NCI-H146 (cell line): ENCODE data around the gene WDR90.

ENCODE experiments used
- DNase-seq: peaks from one replicate; lab custom pipeline; 2025; lab: John Stamatoyannopoulos, UW

The WDR90 gene

GRCh38 chr16:660459-661183 is 11.5 kb downstream of the WDR90 start:
- DNase-seq = peak; percentile 31

GRCh38 chr16:661184-661821 is 12.1 kb downstream of the WDR90 start:
- no peak for DNase-seq

- no peak for DNase-seq
Observed at GRCh38 chr16:662095-662494, 12.9 kb downstream of the WDR90 start.

- DNase-seq = no peak
Observed at GRCh38 chr16:662597-662996, 13.4 kb downstream of the WDR90 start.

- no peak for DNase-seq
Observed at GRCh38 chr16:666572-666971, 17.4 kb downstream of the WDR90 start.

GRCh38 chr16:667113-667779 is 18.1 kb downstream of the WDR90 start:
- DNase-seq = no peak

GRCh38 chr16:667780-668518 is 18.8 kb downstream of the WDR90 start, which contains the start of gene RHOT2:
Gene RHOT2, plus strand, starts transcription at chr16:668132. Its CDS starts 68 bp downstream, at chr16:668200.
- DNase-seq = peak; percentile 95

GRCh38 chr16:668519-669171 is 19.5 kb downstream of the WDR90 start:
- peak; percentile 50 for DNase-seq

GRCh38 chr16:669666-670065 is 20.5 kb downstream of the WDR90 start:
- DNase-seq = no peak

- DNase-seq = no peak
Observed at GRCh38 chr16:670485-671352, 21.6 kb downstream of the WDR90 start.

- no peak for DNase-seq
Observed at GRCh38 chr16:671353-672131, 22.4 kb downstream of the WDR90 start.

- no peak for DNase-seq
Observed at GRCh38 chr16:672371-672770, 23.2 kb downstream of the WDR90 start.

- DNase-seq = no peak
Observed at GRCh38 chr16:672851-673250, 23.7 kb downstream of the WDR90 start.

- no peak for DNase-seq
Observed at GRCh38 chr16:673399-673991, 24.3 kb downstream of the WDR90 start.

- no peak for DNase-seq
Observed at GRCh38 chr16:674214-674881, 25.2 kb downstream of the WDR90 start.

GRCh38 chr16:674968-675883 is 26.1 kb downstream of the WDR90 start, which contains the start of gene RHBDL1:
Gene RHBDL1, plus strand, starts transcription at chr16:675671. Its CDS starts 120 bp downstream, at chr16:675791.
- DNase-seq = peak; percentile 47

- DNase-seq = no peak
Observed at GRCh38 chr16:675884-676564, 26.9 kb downstream of the WDR90 start.
